Left lobe of liver (tissue), 2 donors: Measurements from ENCODE around the gene FXYD3. TPM values are rescaled to one million over a fixed set of nuclear protein-coding genes. Genes with fewer than 3 reads are reported as not detected.
"Not testable (repeated sequence)": the region's sequence is repeated elsewhere in the genome, so short reads cannot be mapped to it uniquely, and the experiment has no call there.

Experiments used
- ATAC-seq: fragments of 200-7000 bp; cut with Tn5 transposase; one replicate; pipeline ENCODE4 v1.9.1; 2020; ENCODE audit warnings: mild to moderate bottlenecking, moderate library complexity
- DNase-seq: peaks from one replicate; pipeline ENCODE4 v3.0.0-alpha.2; 2020; ENCODE audit warnings: low spot score
- total RNA-seq: library from RNA; stranded (reverse); gene quantifications from one replicate; pipeline ENCODE4 v1.2.1, GENCODE V29; 2021
- donor health status: DM: no; HTN: no; CAD: no; lungs with moderate emphysema.
- donor health status: DM: no; HTN: yes; CAD: no.

FXYD3 gene
- total RNA-seq, 1 donor from 2014 or later = 1.4 TPM

DNA sequence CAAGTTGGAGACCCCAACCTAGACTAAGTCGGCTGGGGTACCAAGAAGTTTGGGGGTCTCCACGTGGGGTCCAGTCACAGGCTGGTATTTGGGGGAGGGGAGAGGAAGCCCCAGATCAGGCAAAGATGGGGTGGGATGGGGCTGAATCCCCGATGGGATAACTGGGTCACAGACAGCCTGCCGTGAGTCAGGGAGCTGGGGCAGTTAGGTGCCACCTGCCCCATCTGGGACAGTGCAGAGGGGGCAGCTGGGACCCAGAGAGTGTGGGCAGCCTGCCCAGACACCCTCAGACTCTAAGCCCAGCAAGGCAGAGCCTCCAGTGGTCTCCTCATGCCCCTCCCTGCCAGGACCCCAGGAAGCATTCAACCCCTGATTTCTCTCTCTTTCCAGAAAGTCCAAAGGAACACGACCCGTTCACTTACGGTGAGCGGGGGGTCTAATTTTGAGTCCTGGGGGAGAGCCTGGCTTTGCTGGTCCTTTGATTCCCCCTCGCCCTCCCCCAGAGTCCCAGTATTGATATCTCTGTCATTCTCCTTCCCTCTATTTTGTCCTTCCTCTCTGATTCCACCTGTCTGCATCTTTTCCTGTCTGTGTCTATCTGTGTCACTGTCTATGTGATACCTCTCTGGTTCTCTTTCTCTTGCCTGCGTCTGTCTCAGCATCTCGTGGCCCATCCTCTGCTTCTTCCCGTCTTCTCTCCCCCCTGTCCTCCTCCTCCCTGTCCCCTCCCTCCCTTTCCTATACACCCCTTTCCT, 24.8 kb downstream of the FXYD3 start:
- DNase-seq = no peak
- no peak for ATAC-seq

DNA sequence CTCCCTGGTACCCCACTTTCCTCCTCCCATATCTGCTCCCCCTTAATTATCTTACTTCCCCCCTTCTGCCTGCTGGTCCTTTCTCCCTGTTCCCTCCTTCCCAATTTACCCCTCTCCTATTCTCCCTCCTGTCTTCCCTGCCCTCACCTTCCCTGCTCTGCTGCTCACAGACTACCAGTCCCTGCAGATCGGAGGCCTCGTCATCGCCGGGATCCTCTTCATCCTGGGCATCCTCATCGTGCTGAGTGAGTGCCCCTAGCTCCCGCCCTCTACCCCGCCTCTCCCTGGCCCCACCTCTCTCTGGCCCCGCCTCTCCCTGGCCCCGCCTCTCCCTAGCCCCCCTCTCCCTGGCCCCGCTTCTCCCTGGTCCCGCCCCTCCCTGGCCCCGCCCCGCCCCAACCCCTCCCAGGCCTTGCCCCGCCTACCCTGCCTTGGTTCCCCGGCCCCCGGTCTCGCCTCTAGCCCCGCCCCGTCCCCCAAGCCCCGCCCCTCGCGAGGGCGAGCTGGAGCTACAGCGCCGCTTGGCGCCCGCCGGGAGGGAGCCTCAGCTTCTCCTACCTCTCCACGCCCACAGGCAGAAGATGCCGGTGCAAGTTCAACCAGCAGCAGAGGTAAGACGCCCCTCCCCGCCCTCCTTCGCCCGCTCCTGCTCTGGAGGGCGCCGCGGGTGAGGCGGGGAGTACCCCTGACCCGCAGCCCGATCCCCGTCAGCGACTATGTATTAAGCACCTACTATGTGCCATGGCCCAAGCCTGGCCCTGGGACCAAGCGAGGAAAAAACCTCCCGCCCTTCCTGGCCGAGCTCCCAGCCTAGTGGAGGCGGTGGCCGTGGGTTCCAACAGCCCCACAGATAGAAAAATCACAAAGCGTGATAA, 25.6 kb downstream of the FXYD3 start:
- ATAC-seq (peak; percentile 63), DNase-seq (peak; percentile 94)

DNA sequence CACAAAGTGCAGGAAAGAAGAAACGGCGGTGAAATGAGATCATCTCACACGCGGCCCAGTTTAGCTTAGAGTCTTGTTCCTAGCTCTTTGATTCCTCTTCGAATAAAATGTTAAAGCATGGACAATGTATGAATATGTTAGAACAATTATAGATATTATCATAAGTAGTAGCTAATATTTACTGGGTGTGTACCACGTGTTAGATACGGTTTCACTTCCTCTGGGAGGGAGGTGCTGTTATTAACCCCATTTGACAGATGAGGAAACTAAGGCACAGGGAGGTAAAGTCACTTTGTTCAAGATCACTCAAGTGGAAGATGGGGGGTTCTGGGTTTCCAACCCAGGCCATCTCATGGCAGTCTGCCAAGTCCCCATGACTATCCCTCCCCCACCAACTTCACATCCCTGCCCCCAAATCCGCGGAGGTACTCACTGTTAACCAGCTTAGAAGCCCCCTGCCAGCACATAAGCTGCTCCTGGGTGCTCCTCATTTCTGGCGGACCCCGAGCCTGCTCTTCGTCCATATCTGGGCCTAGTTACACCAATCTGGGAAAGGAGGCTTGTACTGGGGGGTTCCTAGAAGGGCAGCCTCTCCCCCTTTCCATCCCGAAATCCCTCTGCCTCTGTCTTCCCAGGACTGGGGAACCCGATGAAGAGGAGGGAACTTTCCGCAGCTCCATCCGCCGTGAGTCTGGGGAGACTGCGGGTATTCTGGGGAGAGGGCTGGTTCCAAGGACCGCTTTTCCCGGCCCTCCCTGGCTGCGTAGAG, 26.4 kb downstream of the FXYD3 start:
- DNase-seq = no peak
- no peak for ATAC-seq

DNA sequence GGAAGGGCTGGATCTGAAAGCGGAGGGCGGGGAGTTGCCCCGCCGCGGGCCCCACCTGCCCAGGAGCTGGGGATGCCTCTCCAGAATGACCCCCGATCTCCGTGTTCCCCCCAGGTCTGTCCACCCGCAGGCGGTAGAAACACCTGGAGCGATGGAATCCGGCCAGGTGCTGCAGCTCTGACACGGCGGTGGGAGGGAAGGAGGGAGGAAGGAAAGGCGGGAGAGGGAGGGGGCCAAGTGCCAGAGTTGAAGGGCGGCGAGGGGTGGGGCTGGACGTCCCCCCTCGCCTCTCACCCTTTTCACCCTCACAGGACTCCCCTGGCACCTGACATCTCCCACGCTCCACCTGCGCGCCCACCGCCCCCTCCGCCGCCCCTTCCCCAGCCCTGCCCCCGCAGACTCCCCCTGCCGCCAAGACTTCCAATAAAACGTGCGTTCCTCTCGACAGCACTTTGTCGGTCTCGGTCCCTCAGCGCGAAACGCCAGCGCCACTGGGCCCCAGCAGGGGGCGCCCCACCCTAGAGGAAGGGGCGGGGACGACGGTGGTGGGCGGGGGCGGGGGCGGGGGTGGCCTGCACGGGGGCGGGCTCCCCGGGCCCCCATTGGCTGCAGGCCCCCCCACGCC, 27.1 kb downstream of the FXYD3 start:
- no peak for ATAC-seq

DNA sequence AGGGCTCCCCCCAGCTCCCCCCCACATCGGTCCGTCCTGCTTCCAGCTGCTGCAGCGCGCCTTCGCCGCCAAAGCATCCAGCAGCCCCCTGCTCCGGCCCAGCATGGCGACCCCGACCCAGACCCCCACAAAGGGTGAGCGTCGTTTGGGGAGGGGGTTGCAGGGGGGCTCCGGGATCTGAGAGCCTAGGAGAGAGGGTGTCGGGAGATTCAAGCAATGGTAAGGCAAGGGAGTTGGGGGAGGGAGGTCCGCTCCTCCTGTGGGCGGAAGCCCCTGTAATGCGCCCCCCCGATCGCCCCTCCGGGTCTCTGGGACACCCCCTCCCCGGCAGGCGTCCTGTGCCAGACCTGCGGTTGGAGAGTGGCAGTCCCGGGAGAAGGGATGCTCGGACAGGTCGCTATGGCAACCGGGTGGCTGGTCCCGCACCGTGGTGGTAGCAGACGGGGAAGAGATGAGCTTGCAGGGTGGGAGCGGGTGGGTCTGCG, 27.6 kb downstream of the FXYD3 start, which contains the start of gene FXYD7:
FXYD7 (plus strand) TSS at position 25 of the 485 bp plus-strand sequence; CDS start at position 104, 79 bp downstream.
- ATAC-seq (no peak), DNase-seq (no peak)

More for the DNA sequence above, 27.1 kb downstream of the FXYD3 start:
- DNase-seq = no peak

DNA sequence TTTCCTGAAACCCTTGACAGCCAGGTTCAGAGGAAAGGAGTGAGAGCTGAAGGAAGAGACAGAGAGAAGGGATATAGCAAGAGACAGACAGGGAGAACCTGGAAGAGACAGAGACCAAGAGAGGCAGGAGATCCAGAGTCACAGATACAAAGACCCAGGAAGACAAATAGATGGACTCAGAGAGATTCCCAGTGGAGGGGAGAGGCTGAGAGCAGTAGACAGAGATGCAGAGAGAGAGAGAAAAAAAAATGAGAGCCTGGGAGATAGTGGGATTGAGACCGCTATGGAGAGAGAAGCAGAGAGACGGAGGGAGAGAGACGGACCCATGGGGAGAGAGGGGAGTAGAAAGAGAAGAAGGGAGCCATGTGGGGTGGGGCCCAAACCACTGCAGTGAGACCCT, 28.2 kb downstream of the FXYD3 start:
- DNase-seq (no peak), ATAC-seq (no peak)

DNA sequence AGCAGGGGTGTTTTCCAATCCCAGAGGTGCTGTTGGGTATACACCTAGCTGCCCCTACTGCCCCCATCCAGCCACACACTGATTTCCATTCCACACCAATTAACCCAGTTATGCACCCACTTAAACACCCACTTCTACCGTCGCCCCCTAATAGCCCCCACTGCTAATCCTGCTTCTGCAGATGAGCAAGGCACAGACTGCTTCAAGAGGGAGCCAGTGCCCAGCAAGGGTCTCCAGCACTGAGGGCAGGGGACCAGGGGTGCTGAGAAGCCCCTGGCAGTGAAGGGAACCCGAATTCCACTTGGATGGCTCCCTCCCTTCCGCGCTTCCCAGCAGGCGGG, 28.6 kb downstream of the FXYD3 start:
- no peak for DNase-seq
- no peak for ATAC-seq

DNA sequence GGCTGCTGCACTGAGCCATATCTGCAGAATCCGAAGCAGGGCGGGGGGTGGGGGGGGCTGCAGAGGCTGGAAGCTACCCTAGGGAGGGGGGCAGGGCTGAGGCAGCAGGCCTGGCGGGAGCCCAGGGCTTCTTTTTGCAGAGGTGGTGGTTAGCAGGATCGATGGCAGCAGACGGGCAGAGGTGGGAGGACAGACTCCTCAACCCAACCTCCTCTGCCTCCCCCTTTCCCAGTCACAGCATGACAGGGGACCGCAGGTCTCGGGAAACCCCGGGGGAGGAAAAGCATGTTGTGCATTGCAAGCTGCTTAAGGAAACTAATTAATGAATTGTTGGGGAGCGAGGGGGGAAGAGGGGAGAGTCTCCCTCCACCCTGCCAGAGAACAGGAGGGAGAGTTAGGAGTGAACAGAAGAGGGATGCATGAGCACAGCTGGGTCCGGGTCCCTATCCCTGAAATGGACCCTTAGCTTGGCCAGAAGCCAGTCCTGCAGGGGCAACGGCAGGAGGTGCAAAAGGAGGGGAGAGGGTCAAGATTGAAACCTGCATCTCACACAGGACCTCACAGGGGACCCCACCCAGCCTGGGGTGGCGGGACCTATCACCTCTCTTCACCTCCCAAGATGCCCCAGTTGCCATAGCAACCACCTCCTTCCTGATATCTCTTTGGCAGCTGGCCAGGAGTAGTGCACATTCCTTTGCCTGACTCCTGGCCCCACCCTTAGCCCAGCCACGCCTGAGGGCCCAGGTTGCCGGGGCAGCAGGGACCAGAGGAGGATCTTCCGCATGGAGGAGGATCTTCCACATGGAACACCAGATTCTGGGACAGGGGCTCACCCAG, 29.2 kb downstream of the FXYD3 start:
- DNase-seq (no peak), ATAC-seq (no peak)

DNA sequence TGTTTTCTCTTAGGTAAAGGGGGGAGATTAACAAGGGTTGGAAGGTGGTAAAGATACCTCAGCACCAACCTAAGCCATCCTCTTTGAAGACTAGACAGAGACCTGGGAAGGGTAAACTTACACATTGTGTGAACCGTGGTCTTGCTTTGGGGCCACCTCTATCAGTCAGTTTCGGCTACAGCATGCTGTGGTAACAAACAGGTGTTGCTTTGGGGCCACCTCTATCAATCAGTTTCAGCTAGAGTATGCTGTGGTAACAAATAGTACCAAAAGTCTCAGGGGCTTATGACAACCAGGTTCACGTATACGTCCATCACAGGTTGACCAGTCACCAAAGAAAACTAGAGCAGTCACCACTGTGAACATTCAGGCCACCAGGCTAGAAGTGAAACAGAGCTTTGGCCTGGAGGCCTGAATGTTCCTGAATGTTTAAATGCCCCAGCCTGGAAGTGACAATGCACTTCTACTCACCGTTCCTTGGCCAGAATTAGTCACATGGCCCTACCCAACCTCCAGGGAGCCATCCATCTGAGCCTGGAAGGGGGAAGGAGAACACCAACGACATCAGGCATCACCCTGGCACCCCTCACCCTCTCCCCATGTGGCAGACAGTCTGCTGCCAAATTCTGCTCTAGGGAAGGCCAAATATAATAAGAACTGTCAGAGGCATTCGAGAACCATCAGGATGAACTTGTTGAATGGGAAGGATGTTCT, 31.3 kb downstream of the FXYD3 start:
- DNase-seq (no peak), ATAC-seq (peak; percentile 29)

DNA sequence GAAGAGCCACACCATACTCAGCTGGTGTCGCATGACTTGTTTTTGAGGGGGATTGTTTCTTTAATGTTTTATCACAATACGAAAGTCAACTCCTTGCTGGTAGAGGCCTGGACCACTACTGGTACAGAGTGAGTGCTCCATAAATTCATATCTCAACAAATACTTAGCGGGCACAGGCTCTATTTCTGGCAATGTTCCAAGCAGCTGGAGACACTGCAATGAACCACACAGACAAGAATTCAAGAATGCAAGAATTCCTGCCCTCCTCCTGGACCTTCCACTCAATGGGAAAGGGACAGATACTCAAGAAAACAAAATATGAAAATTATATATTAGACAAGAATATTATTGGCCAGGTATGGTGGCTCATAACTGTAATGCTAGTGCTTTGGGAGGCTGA, 33.8 kb downstream of the FXYD3 start:
- DNase-seq (no peak), ATAC-seq (no peak)

DNA sequence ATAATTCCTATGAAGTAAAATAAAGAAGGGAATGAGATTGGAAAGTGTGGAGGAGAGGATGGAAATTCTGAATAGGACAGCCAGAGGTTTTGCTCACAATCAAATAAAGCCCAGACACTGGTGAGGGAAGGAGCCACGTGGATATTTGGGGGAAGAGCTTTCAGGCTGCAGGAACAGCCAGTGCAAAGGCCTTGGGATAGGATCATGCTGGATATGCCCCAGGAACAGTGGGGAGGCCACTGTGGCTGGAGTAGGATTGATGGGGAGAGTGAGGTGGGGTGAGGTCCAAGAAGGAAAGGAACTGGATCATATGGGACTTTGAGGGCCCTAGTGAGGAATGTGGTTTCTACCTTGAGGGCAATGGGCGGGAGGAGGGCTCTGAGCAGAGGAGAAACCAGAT, 34.8 kb downstream of the FXYD3 start:
- ATAC-seq = no peak
- no peak for DNase-seq

DNA sequence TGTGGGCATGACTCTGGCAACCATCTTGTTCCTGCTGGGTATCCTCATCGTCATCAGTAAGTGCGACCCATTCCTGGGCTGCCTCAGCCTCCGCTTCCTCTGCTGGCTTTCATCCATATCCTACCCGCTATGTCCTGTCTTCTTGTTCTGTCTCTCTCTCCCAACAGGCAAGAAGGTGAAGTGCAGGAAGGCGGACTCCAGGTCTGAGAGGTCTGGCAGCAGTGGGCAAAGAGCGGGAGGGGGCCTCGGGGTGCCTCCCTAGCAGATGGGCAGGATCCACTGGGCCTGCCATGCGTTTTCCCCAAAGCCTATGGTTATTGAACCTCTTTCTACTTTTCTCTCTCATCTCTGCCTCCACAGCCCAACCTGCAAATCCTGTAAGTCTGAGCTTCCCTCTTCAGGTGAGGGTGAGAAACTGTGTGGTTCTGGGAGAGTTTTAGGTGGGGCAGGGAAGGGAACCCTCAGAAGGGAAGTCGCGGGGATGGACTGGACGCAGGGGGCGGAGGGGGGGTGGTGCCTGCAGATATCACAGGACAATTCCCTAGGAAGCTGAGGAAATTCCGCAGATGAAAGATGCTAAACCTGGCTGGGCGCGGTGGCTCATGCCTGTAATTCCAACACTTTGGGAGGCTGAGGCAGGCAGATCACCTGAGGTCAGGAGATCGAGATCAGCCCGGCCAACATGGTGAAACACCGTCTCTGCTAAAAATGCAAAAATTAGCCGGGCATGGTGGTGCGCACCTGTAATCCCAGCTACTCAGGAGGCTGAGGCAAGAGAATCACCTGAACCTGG, 35.8 kb downstream of the FXYD3 start:
- DNase-seq = no peak
- no peak for ATAC-seq

DNA sequence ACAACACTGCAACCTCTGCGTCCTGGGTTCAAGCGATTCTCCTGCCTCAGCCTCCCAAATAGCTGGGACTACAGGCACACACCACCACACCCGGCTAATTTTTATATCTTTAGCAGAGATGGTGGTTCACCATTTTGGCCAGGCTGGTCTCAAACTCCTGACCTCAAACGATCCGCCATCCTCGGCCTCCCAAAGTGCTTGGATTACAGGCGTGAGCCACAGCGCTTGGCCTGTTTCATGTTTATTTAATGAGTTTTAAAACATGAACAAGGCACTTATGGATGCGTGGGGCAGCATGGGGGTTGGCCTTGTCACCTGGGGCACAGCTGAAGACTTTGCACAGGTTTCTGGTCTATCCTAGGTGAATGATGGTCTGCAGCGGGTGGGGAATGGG, 37.5 kb downstream of the FXYD3 start:
- not testable (repeated sequence) for ATAC-seq, DNase-seq

DNA sequence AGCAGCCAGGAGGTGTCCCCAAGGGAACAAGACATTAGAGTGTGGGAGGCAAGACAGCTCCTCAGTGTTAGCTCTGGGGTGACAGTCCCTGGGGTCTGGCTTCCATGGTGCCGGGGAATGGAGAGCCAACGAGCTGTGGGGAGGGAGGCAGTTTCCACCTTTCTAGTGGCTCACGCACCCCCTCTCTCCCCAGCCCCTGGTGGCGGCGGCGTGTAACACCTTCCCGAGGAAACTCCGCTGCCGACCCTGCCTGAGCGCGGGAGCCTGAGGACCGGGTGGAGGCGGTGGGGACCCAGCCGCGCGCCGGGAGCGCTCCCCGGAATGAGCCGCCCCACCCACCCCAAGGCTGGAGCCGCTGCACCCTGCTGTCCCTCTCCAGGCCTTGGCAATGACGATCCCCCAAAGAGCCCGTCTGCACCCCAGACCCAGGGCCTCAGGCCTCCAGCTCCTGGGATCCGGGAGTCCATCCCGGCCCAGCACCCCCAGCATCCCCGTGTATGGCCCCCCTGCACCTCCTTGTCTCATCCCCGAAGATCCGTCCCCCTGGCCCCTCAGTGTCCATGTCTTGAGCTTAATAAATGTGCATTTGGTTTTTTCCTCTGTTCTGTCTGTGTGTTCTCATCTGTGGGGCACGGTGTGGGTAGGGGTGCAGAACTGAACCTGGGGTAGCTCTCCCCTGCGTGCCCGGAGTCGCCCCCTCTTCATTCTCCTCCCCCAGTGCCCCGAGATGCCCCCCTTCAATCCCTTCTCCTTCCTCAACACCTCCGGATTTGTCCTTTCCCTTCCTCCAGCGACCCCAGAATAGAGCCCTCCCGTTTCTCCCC, 38.3 kb downstream of the FXYD3 start:
- ATAC-seq = peak; percentile 43

DNA sequence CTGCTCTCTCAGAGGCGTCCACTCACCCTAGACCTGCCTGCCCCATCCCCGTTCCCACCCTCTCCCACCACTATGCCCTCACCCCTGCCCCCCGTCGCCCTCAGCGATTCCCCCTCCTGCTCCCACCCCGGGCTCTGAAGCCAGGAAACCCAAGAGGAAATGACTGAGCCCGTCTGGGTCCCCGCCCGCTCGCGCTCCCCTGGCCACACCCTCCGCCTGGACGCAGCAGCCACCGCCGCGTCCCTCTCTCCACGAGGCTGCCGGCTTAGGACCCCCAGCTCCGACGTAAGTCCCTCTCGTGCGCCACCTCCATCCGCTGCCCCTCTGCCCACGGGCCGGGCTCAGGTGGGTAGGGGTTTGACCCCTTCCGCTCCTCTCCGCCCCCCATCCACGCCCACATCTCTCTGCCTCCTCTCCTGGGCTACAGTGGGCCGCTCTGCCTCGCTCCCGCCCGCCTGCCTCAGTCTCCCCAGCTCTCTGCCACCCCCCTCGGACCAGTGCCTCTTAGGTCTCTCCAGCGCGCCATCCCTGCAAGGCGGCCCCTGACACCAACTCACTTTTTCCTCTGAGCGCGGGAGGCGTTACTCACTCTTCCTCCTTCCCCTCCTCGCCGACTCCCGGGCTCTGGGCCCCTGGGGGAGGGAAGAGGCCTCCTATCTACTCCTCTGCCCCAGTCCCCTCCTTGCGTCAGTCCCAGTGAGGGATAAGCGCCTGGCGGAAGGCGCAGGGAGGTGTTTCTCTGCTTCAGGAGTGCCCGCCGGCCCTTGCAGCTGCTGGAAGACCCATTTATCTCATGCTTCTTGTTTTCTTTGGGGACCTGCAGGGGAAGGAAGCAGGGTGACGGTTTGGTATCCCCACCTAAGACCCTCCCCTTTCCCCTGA, 39.1 kb downstream of the FXYD3 start, which contains the start of gene FXYD5:
FXYD5 (plus strand) TSS at position 211 of the 882 bp plus-strand sequence. CDS start 816 bp downstream, outside the sequence.
- DNase-seq = peak; percentile 61
- peak; percentile 76 for ATAC-seq

More for the DNA sequence above, 38.3 kb downstream of the FXYD3 start:
- no peak for DNase-seq

DNA sequence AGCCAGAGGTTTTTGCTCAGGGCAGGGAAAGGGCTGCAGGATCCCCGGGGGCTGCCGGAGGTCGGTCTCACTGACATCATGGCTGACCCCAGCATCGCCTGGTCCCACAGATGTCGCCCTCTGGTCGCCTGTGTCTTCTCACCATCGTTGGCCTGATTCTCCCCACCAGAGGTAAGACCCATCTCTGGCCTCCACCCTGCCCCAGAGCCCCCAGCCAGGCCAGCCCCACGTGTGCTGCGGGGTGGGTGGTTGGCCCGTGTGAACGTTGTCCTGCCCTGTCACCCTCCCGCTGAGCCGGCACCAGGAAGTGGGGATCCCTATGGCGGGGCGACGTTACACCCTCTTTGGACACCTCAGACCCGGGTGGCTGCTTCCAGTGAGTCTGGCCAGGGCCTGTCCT, 39.8 kb downstream of the FXYD3 start:
- ATAC-seq (no peak), DNase-seq (no peak)
